ENCODE results near the gene HRH3.

Gene HRH3

GRCh38 chr20:62191781-62192559 lies 28.1 kb downstream of the HRH3 start:
- Histone ChIP-seq H3K27ac (ENCODE audit: low read depth, low read length) (no peak overlapping the region), H2AK5ac (ENCODE audit: low read length) (no peak overlapping the region), H3K23ac (ENCODE audit: low read length) (no peak overlapping the region), H3K27me3 (ENCODE audit: insufficient read depth, low read length, poor library complexity) (no peaks in the 10 kb centered on the region), H2BK120ac (ENCODE audit: low read depth, low read length) (no peak overlapping the region), H2BK5ac (ENCODE audit: low read length) (no peak overlapping the region), H4K5ac (ENCODE audit: low read length) (no peak overlapping the region), H4K8ac (ENCODE audit: low read depth, low read length) (no peak overlapping the region), H3K4me3 (ENCODE audit: low read length) (no peak overlapping the region), H3K4me1 (ENCODE audit: control insufficient read depth, low read depth, low read length) (no peaks in the 10 kb centered on the region), H3K4me2 (ENCODE audit: low read length) (no peak overlapping the region), H3K79me1 (ENCODE audit: low read length) (peaks cover under 1% of the 10 kb centered on the region), H3K79me2 (ENCODE audit: control insufficient read depth, insufficient read depth, low read length) (peaks cover under 1% of the 10 kb centered on the region), H2BK15ac (replicated peaks; ENCODE audit: low read depth) (no peak overlapping the region), H3K18ac (ENCODE audit: low read length) (no peak overlapping the region), H3K56ac (ENCODE audit: low read length) (no peak overlapping the region), H3K4ac (ENCODE audit: low read depth, low read length) (no peak overlapping the region), H3K9ac (ENCODE audit: low read length) (no peak overlapping the region), H3K36me3 (ENCODE audit: control insufficient read depth, insufficient read depth, low read length) (no peaks in the 10 kb centered on the region)
- DNase-seq = no peak
- WGBS (ENCODE audit: extremely low coverage, insufficient coverage, low lambda C conversion rate) = no CpG with 5 or more reads among the region's 14 CpGs

GRCh38 chr20:62190639-62191411 lies 29.3 kb downstream of the HRH3 start:
- H3K4me2 ChIP-seq (ENCODE audit: low read length) = no peak overlapping the region
- H3K79me2 ChIP-seq (ENCODE audit: control insufficient read depth, insufficient read depth, low read length) = peaks cover 3% of the 10 kb centered on the region
- H4K8ac ChIP-seq (ENCODE audit: low read depth, low read length) = no peak overlapping the region
- no peak overlapping the region for H2AK5ac ChIP-seq (ENCODE audit: low read length)
- H2BK15ac ChIP-seq (replicated peaks; ENCODE audit: low read depth) = no peak overlapping the region
- no CpG with 5 or more reads among the region's 25 CpGs for WGBS (ENCODE audit: extremely low coverage, insufficient coverage, low lambda C conversion rate)
- no peak for DNase-seq
- no peaks in the 10 kb centered on the region for H3K27me3 ChIP-seq (ENCODE audit: insufficient read depth, low read length, poor library complexity)
- no peak overlapping the region for H3K4ac ChIP-seq (ENCODE audit: low read depth, low read length)
- H2BK120ac ChIP-seq (ENCODE audit: low read depth, low read length) = no peak overlapping the region
- H3K56ac ChIP-seq (ENCODE audit: low read length) = no peak overlapping the region
- no peaks in the 10 kb centered on the region for H3K36me3 ChIP-seq (ENCODE audit: control insufficient read depth, insufficient read depth, low read length)
- H3K4me1 ChIP-seq (ENCODE audit: control insufficient read depth, low read depth, low read length) = no peaks in the 10 kb centered on the region
- H3K79me1 ChIP-seq (ENCODE audit: low read length) = peaks cover 3% of the 10 kb centered on the region
- H3K18ac ChIP-seq (ENCODE audit: low read length) = no peak overlapping the region
- no peak overlapping the region for H3K4me3 ChIP-seq (ENCODE audit: low read length)
- no peak overlapping the region for H3K23ac ChIP-seq (ENCODE audit: low read length)
- no peak overlapping the region for H4K5ac ChIP-seq (ENCODE audit: low read length)
- no peak overlapping the region for H2BK5ac ChIP-seq (ENCODE audit: low read length)
- H3K9ac ChIP-seq (ENCODE audit: low read length) = no peak overlapping the region
- H3K27ac ChIP-seq (ENCODE audit: low read depth, low read length) = no peak overlapping the region

- Histone ChIP-seq H2AK5ac (ENCODE audit: low read length) (no peak overlapping the region), H3K4me2 (ENCODE audit: low read length) (no peak overlapping the region), H3K79me2 (ENCODE audit: control insufficient read depth, insufficient read depth, low read length) (peaks cover 8% of the 10 kb centered on the region), H3K4ac (ENCODE audit: low read depth, low read length) (no peak overlapping the region), H3K79me1 (ENCODE audit: low read length) (peaks cover 12% of the 10 kb centered on the region), H3K23ac (ENCODE audit: low read length) (no peak overlapping the region), H3K56ac (ENCODE audit: low read length) (no peak overlapping the region), H2BK120ac (ENCODE audit: low read depth, low read length) (no peak overlapping the region), H2BK5ac (ENCODE audit: low read length) (no peak overlapping the region), H3K27ac (ENCODE audit: low read depth, low read length) (no peak overlapping the region), H3K18ac (ENCODE audit: low read length) (no peak overlapping the region), H4K5ac (ENCODE audit: low read length) (no peak overlapping the region), H3K36me3 (ENCODE audit: control insufficient read depth, insufficient read depth, low read length) (no peaks in the 10 kb centered on the region), H2BK15ac (replicated peaks; ENCODE audit: low read depth) (no peak overlapping the region), H3K27me3 (ENCODE audit: insufficient read depth, low read length, poor library complexity) (no peaks in the 10 kb centered on the region), H3K9ac (ENCODE audit: low read length) (no peak overlapping the region), H3K4me1 (ENCODE audit: control insufficient read depth, low read depth, low read length) (no peaks in the 10 kb centered on the region), H4K8ac (ENCODE audit: low read depth, low read length) (no peak overlapping the region), H3K4me3 (ENCODE audit: low read length) (no peak overlapping the region)
- no CpG with 5 or more reads among the region's 13 CpGs for WGBS (ENCODE audit: extremely low coverage, insufficient coverage, low lambda C conversion rate)
- peak; percentile 13 for DNase-seq
Measured at GRCh38 chr20:62186887-62187866, 32.9 kb downstream of the HRH3 start.

GRCh38 chr20:62186096-62186426 lies 34.0 kb downstream of the HRH3 start:
- H3K36me3 ChIP-seq (ENCODE audit: control insufficient read depth, insufficient read depth, low read length) = no peaks in the 10 kb centered on the region
- no peak overlapping the region for H2AK5ac ChIP-seq (ENCODE audit: low read length)
- H3K79me1 ChIP-seq (ENCODE audit: low read length) = peaks cover 12% of the 10 kb centered on the region
- no peaks in the 10 kb centered on the region for H3K4me1 ChIP-seq (ENCODE audit: control insufficient read depth, low read depth, low read length)
- H4K5ac ChIP-seq (ENCODE audit: low read length) = no peak overlapping the region
- H4K8ac ChIP-seq (ENCODE audit: low read depth, low read length) = no peak overlapping the region
- DNase-seq = no peak
- H3K9ac ChIP-seq (ENCODE audit: low read length) = no peak overlapping the region
- H3K4me3 ChIP-seq (ENCODE audit: low read length) = no peak overlapping the region
- H2BK5ac ChIP-seq (ENCODE audit: low read length) = no peak overlapping the region
- no CpG with 5 or more reads among the region's 3 CpGs for WGBS (ENCODE audit: extremely low coverage, insufficient coverage, low lambda C conversion rate)
- H3K23ac ChIP-seq (ENCODE audit: low read length) = no peak overlapping the region
- H2BK15ac ChIP-seq (replicated peaks; ENCODE audit: low read depth) = no peak overlapping the region
- H3K56ac ChIP-seq (ENCODE audit: low read length) = no peak overlapping the region
- H3K4me2 ChIP-seq (ENCODE audit: low read length) = no peak overlapping the region
- peaks cover 8% of the 10 kb centered on the region for H3K79me2 ChIP-seq (ENCODE audit: control insufficient read depth, insufficient read depth, low read length)
- H3K27me3 ChIP-seq (ENCODE audit: insufficient read depth, low read length, poor library complexity) = no peaks in the 10 kb centered on the region
- no peak overlapping the region for H3K4ac ChIP-seq (ENCODE audit: low read depth, low read length)
- no peak overlapping the region for H2BK120ac ChIP-seq (ENCODE audit: low read depth, low read length)
- H3K18ac ChIP-seq (ENCODE audit: low read length) = no peak overlapping the region
- H3K27ac ChIP-seq (ENCODE audit: low read depth, low read length) = no peak overlapping the region

GRCh38 chr20:62183426-62184142 lies 36.5 kb downstream of the HRH3 start:
- Histone ChIP-seq H2BK15ac (replicated peaks; ENCODE audit: low read depth) (no peak overlapping the region), H3K56ac (ENCODE audit: low read length) (peak overlapping the region; percentile 91), H3K79me2 (ENCODE audit: control insufficient read depth, insufficient read depth, low read length) (peaks cover 8% of the 10 kb centered on the region), H3K79me1 (ENCODE audit: low read length) (peaks cover 12% of the 10 kb centered on the region), H3K4me1 (ENCODE audit: control insufficient read depth, low read depth, low read length) (no peaks in the 10 kb centered on the region), H3K27ac (ENCODE audit: low read depth, low read length) (no peak overlapping the region), H4K8ac (ENCODE audit: low read depth, low read length) (no peak overlapping the region), H3K4ac (ENCODE audit: low read depth, low read length) (no peak overlapping the region), H4K5ac (ENCODE audit: low read length) (no peak overlapping the region), H3K18ac (ENCODE audit: low read length) (peak overlapping the region; percentile 53), H3K4me2 (ENCODE audit: low read length) (peak overlapping the region; percentile 57), H2BK120ac (ENCODE audit: low read depth, low read length) (no peak overlapping the region), H3K23ac (ENCODE audit: low read length) (no peak overlapping the region), H3K4me3 (ENCODE audit: low read length) (peak overlapping the region; percentile 74), H3K9ac (ENCODE audit: low read length) (peak overlapping the region; percentile 85), H3K36me3 (ENCODE audit: control insufficient read depth, insufficient read depth, low read length) (no peaks in the 10 kb centered on the region), H2BK5ac (ENCODE audit: low read length) (no peak overlapping the region), H3K27me3 (ENCODE audit: insufficient read depth, low read length, poor library complexity) (no peaks in the 10 kb centered on the region), H2AK5ac (ENCODE audit: low read length) (no peak overlapping the region)
- WGBS (ENCODE audit: extremely low coverage, insufficient coverage, low lambda C conversion rate) = no CpG with 5 or more reads among the region's 25 CpGs
- DNase-seq = no peak
